HG03025 (cell line): ENCODE results near the gene EIF2S3.
"Not testable (repeated sequence)": the region's sequence is repeated elsewhere in the genome, so short reads cannot be mapped to it uniquely, and the experiment has no call there.

ENCODE experiments used
- ATAC-seq: cut with Tn5 transposase; IDR thresholded peaks from one replicate; pipeline ENCODE4 v1.9.1; 2021; ENCODE audit warnings: mild to moderate bottlenecking, moderate library complexity; ENCODE audit not compliant: unreplicated experiment, low FRiP score

The EIF2S3 gene

DNA sequence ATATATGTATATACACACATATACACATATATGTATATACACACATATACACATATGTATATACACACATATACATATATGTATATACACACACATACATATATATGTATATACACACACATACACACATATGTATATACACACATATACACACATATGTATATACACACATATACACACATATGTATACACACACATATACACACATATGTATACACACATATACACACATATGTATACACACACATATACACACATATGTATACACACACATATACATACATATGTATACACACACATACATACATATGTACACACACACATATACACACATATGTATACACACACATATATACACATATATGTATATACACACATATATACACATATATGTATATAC, 8.7 kb upstream of the EIF2S3 start:
- not testable (repeated sequence) for ATAC-seq

DNA sequence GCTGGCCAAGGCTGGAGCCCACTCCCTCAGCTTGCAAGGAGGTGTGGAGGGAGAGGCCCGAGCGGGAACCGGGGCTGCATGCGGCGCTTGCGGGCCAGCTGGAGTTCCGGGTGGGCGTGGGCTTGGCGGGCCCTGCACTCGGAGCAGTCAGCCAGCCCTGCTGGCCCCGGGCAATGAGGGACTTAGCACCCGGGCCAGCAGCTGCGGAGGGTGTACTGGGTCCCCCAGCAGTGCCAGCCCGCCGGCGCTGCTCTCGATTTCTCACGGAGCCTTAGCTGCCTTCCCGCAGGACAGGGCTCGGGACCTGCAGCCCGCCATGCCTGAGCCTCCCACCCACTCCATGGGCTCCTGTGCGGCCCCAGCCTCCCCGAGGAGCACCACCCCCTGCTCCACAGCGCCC, 5.1 kb upstream of the EIF2S3 start:
- not testable (repeated sequence) for ATAC-seq

DNA sequence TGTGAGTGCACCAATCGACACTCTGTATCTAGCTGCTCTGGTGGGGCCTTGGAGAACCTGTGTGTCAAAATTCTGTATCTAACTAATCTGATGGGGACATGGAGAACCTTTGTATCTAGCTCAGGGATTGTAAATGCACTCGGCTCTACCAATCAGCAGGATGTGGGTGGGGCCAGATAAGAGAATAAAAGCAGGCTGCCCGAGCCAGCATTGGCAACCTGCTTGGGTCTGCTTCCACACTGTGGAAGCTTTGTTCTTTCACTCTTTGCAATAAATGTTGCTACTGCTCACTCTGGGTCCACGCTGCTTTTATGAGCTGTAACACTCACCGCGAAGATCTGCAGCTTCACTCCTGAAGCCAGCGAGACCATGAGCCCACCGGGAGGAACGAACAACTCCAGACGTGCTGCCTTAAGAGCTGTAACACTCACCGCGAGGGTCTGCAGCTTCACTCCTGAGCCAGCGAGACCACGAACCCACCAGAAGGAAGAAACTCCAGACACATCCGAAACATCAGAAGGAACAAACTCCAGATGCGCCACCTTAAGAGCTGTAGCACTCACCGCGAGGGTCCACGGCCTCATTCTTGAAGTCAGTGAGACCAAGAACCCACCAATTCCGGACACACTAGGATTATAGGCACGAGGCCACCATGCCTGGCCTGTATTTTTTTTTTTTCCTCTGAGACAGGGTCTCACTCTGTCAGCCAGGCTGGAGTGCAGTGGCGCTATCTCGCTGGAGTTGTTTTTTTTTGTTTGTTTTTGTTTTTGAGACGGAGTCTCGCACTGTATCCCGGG, 4.0 kb upstream of the EIF2S3 start:
- ATAC-seq = not testable (repeated sequence)

GRCh38 chrX:24055043-24055356, 244 bp downstream of the EIF2S3 start:
- ATAC-seq = peak; percentile 21

DNA sequence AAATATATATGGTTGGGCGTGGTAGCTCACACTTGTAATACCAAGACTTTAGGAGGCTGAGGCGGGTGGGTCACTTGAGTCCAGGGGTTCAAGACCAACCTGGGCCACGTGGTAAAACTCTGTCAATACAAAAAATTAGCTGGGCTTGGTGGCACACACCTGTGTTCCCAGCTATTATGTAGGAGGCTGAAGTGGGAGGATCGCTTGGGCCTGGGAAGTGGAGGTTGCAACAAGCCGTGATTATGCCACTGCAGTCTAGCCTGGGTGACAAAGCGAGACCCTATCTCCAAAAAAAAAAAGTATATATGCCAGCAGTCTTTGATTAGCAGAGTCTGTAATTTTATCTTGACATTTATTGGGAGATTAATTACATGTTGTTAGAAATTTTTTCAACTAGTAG, 8.7 kb downstream of the EIF2S3 start:
- no peak for ATAC-seq

DNA sequence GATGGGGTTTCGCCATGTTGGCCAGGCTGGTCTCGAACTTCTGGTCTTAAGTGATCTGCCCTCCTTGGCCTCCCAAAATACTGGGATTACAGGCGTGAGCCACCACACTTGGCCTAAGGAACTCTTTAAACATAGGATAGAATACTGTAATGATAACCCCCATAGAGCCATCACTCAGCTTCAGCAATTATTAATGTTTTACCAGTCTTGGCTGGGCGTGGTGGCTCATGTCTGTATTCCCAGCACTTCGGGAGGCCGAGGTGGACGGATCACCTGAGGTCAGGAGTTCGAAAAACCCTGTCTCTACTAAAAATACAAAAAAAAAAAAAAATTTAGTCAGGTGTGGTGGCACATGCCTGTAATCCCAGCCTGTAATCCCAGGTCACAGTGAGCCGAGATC, 15.1 kb downstream of the EIF2S3 start:
- ATAC-seq = no peak

GRCh38 chrX:24079411-24079810, 24.7 kb downstream of the EIF2S3 start:
- no peak for ATAC-seq

GRCh38 chrX:24080245-24080644, 25.5 kb downstream of the EIF2S3 start:
- not testable (repeated sequence) for ATAC-seq

DNA sequence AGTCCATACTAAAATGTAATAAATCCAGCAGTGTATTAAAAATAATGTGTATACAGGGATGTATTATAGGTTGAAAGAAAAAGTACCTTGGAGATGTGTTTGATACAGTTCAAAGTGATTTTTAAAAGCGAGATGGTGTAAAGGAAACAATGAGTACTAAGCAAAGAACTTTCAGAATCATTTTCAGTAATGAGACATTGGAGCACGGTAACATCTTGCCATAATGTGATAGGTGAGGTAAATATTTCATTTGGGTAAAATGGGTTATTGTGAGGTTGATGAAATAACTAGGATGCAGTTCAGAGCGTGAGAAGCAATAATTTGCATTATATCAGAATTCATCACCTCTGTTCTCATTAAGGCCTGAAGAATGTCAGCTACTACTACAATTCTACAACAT, 25.9 kb downstream of the EIF2S3 start:
- ATAC-seq = no peak

DNA sequence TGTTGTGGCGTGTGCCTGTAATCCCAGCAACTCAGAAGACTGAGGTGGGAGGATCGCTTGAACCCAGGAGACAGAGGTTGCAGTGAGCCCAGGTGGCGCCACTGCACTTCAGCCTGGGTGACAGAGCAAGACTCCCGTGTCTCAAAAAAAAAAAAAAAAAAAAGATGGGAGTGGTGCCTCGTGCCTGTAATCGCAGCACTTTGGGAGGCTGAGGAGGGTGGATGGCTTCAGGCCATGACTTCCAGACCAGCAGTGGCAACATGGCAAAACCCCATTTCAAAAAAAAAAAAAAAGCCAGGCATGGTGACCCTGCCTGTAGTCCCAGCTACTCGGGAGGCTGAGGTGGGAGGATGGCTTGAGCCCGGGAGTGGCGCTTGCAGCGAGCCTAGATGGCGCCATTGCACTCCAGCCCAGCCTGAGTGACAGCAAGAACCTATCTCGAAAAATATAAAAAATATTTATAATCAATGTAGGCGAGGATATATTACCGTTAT, 27.0 kb downstream of the EIF2S3 start:
- no peak for ATAC-seq

- no peak for ATAC-seq
These were observed 27.7 kb downstream of the EIF2S3 start for GRCh38 chrX:24082447-24082846.

- ATAC-seq = no peak
These were observed 30.3 kb downstream of the EIF2S3 start for GRCh38 chrX:24085101-24085500.

GRCh38 chrX:24090300-24091200, 35.8 kb downstream of the EIF2S3 start:
- ATAC-seq = no peak

DNA sequence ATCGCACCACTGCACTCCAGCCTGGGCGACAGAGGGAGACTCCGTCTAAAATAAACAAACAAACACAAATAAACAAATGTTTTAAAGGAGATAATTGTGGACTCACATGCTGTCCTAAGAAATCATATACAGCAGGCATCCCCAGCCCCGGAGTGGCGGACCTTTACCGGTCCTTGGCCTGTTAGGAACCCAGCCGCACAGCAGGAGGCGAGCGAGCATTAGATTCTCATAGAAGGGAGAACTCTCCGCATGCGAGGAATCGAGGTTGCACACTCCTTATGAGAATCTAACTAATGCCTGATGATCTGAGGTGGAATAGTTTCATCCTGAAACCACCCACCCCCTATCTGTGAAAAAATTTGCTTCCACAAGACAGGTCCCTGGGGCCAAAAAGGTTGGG, 39.0 kb downstream of the EIF2S3 start:
- ATAC-seq = no peak

- no peak for ATAC-seq
These were observed 43.0 kb downstream of the EIF2S3 start for GRCh38 chrX:24097741-24098260.

GRCh38 chrX:24098932-24099331, 44.2 kb downstream of the EIF2S3 start:
- ATAC-seq = no peak

- ATAC-seq = no peak
These were observed 44.6 kb downstream of the EIF2S3 start for GRCh38 chrX:24099394-24099793.

GRCh38 chrX:24100713-24101112, 46.0 kb downstream of the EIF2S3 start:
- ATAC-seq = no peak

- ATAC-seq = no peak
These were observed 55.3 kb downstream of the EIF2S3 start for GRCh38 chrX:24110069-24110468.

DNA sequence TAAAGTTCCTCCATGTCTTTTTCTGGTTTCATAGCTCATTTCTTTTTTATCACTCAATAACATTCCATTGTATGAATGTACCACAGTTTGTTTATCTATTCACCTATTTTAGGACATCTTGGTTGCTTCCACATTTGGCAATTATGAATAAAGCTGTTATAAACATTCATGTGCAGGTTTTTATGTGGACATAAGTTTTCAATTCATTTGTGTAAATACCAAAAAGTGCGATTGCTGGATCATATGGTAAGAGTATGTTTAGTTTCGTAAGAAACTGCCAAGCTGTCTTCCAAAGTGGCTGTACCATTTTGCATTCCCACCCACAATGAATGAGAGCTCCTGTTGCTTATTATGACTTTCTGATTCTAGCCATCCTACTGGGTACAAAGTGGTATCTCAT, 58.4 kb downstream of the EIF2S3 start:
- ATAC-seq = no peak

DNA sequence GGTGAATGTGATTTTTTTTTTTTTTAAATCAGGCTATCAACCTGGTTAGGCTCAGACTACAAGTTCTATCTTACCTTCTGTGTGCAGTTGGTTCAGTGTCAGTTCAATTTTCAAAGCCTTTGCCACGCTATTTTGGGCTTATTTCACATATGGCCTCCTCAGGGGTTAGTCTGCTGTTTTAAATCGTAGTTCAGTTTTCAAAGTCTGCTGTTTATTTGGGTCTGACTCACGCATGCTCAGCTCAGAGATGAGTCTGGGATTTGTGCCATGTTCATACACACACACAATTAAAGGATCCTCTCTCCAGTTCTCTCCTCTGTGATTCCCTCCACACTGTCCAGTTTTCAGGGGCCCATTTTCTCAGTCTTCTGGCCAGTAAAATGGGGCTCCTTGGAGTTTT, 62.5 kb downstream of the EIF2S3 start:
- ATAC-seq = no peak
